Stimulated activated CD8-positive, alpha-beta memory T cell treated with anti-CD3 and anti-CD28 coated beads, Interleukin-15, amount 100 ng/mL, for 24 hours (primary cell): Measurements from ENCODE around the gene IQCK.
"Not testable (repeated sequence)": the region's sequence is repeated elsewhere in the genome, so short reads cannot be mapped to it uniquely, and the experiment has no call there.

Source experiments
- DNase-seq: peaks from one replicate; pipeline ENCODE4 v3.0.0-alpha.2; 2020; ENCODE audit warnings: low read depth

IQCK gene

GRCh38 chr16:19700319-19700781 is 17.7 kb upstream of the IQCK start:
- DNase-seq: no peak

GRCh38 chr16:19701091-19701490 is 17.0 kb upstream of the IQCK start:
- no peak for DNase-seq

GRCh38 chr16:19703172-19703889 is 14.7 kb upstream of the IQCK start:
- no peak for DNase-seq

- DNase-seq: no peak
Measured at GRCh38 chr16:19704321-19705145, 13.5 kb upstream of the IQCK start.

GRCh38 chr16:19705146-19705501 is 12.9 kb upstream of the IQCK start:
- no peak for DNase-seq

GRCh38 chr16:19705843-19706242 is 12.2 kb upstream of the IQCK start:
- DNase-seq: no peak

GRCh38 chr16:19706846-19707245 is 11.2 kb upstream of the IQCK start:
- no peak for DNase-seq

GRCh38 chr16:19707569-19708295 is 10.3 kb upstream of the IQCK start:
- no peak for DNase-seq

- DNase-seq: no peak
Measured at GRCh38 chr16:19708296-19709205, 9.5 kb upstream of the IQCK start.

GRCh38 chr16:19709381-19710136 is 8.5 kb upstream of the IQCK start:
- no peak for DNase-seq

GRCh38 chr16:19710191-19710908 is 7.7 kb upstream of the IQCK start:
- no peak for DNase-seq

GRCh38 chr16:19710991-19711545 is 7.0 kb upstream of the IQCK start:
- no peak for DNase-seq

- no peak for DNase-seq
Measured at GRCh38 chr16:19711643-19712042, 6.4 kb upstream of the IQCK start.

- DNase-seq: no peak
Measured at GRCh38 chr16:19712418-19713058, 5.5 kb upstream of the IQCK start.

GRCh38 chr16:19713697-19714096 is 4.4 kb upstream of the IQCK start:
- DNase-seq: no peak

- DNase-seq: no peak
Measured at GRCh38 chr16:19715566-19715965, 2.5 kb upstream of the IQCK start.

- no peak for DNase-seq
Measured at GRCh38 chr16:19716183-19716582, 1.9 kb upstream of the IQCK start.

GRCh38 chr16:19716728-19717127 is 1.3 kb upstream of the IQCK start:
- DNase-seq: not testable (repeated sequence)

- DNase-seq: no peak
Measured at GRCh38 chr16:19717314-19717713, 757 bp upstream of the IQCK start.

- no peak for DNase-seq
Measured at GRCh38 chr16:19718624-19718965, 524 bp downstream of the IQCK start.
